Right cardiac atrium (tissue), 5 donors: Measurements from ENCODE around the gene PCBP3. TPM values are rescaled to one million over a fixed set of nuclear protein-coding genes. Genes with fewer than 3 reads are reported as not detected.

ENCODE experiments used
- ATAC-seq, 2 donors: fragments of 200-7000 bp; cut with Tn5 transposase; one replicate each; pipeline versions ENCODE4 v1.8.0 to v1.9.1; 2020; ENCODE audit warnings: moderate library complexity in 2 of 2, mild to moderate bottlenecking in 1 of 2
- DNase-seq, 3 donors: peaks; one replicate each; pipeline ENCODE4 v3.0.0-alpha.2; 2020
- H3K27ac ChIP-seq: one replicate; pipeline ENCODE4 v1.5.1; 2013; ENCODE audit warnings: mild to moderate bottlenecking, low read length, control low read depth, moderate library complexity
- H3K27me3 ChIP-seq: one replicate; pipeline ENCODE4 v1.6.1; 2013; ENCODE audit not compliant: control insufficient read depth, insufficient read depth
- H3K4me1 ChIP-seq: one replicate; pipeline ENCODE4 v1.6.1; 2013; ENCODE audit warnings: low read length; ENCODE audit not compliant: control insufficient read depth, insufficient read depth
- H3K4me3 ChIP-seq: one replicate; pipeline ENCODE4 v1.5.1; 2013; ENCODE audit warnings: low read length, control low read depth
- H3K9me3 ChIP-seq: one replicate; pipeline ENCODE4 v1.6.1; 2013; ENCODE audit warnings: low read length; ENCODE audit not compliant: control insufficient read depth
- WGBS: extraction: QIAGEN DNeasy Blood & Tissue Kit; methylation state at CpG from one replicate; pipeline ENCODE4 v1.1.7; 2013; 5-methylcytosine and 5-hydroxymethylcytosine counted together
- intact Hi-C, 4 donors: fragments of 100-400 bp; cut with DNase I; formaldehyde crosslinking; loops; one replicate each; pipeline versions ENCODE4 v1.11.0 to v1.14.0; 2022 to 2023
- polyA plus RNA-seq: library from polyadenylated mRNA; stranded (reverse); fragments of 200-250 nt; gene quantifications from one replicate; pipeline ENCODE4 v1.2.3, GENCODE V29; 2013
- total RNA-seq, 4 donors: library from RNA; stranded (reverse); fragmentation: NEBNext Ultra II Directional; extraction: Animal tissue kit (Norgen Biotek cat#: 25700); gene quantifications; one replicate each; pipeline ENCODE4 v1.2.1, GENCODE V29; 2021
- donor health status: healthy with polysubstance abuse.
- donor health status: DM: no; HTN: yes; CAD: no.
- donor health status: DM: no; HTN: no; CAD: no.
- donor health status: DM: no; HTN: yes; CAD: no; lungs with severe emphysema.
- donor health status: DM: yes; HTN: yes; CAD: no.

The PCBP3 gene
- total and polyA plus RNA-seq, 5 donors = 1.2 to 4.9 (median 3.4) TPM

DNA sequence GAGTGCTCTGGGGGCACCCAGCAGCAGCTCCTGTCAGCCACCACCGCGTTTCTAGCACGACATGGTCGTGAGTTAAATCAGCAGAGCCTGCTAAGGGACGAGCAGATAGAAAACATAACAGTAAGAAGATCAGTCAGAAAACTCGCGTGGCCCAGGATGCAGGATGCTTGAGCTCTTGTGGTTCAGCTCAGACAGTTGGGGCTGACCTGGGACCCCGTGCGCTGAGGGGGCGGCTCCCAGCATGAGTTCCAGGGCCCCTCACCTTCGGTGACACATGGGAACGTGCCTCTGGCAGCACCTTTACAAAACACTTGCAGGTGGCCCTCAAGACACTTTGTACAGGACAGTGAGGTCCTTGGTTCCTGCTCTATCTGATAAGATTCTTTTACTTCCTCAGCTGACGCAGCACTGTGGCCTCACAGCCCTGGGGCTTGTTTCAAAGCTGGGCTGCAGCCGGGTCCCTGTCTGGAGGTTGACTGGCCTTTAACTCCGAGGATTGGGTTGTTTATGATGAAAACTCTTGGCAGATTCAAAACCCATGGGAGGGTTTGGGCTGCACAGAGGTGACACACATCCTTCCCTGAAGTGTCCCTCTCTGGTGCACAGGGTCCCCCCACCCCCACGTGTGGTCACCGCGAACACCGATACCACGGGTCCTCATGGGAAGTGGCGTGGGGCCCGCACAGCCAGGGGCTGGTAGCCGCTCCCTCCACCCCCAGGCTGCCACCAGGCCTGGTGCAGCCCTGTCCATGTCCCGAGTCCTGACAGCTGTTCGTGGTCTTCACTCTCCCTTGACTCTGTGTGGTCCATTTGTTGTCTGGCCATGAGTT, 272.7 kb downstream of the PCBP3 start:
- intact Hi-C loops = loop anchor here in 1 of 4 donors (10.0 kb wide), 1 partner anchor 351 kb away; no protein-coding TSS in a partner anchor
- Histone ChIP-seq H3K9me3 (no peaks in the 10 kb centered on the region), H3K27me3 (no peaks in the 10 kb centered on the region), H3K4me3 (no peak overlapping the region), H3K4me1 (no peaks in the 10 kb centered on the region), H3K27ac (no peak overlapping the region)
- 72% methylated on average over 25 of the region's 25 CpGs for WGBS
- ATAC-seq (no peak), DNase-seq (peak in 1 of 3 donors; percentile 23)

DNA sequence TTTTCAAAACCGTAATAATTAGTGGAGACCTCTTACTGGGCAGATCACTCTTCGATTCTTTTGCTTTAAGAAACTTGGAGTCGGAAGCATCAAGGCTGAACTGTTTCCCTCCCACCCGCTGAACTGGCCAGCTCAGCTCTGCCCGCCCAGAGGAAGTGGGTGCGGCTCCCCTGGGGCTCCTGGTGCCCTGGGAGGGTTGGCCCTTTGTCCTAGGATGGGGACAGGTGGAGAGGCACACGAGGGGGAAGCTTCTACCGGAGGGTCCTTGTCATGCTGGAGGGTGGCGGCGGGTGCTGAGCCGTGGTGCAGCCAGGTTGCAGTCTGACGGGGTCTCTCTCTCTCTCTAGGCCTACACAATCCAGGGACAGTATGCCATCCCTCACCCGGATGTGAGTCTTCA, 273.7 kb downstream of the PCBP3 start:
- no peaks in the 10 kb centered on the region for H3K9me3 ChIP-seq
- no peaks in the 10 kb centered on the region for H3K4me1 ChIP-seq
- H3K4me3 ChIP-seq = no peak overlapping the region
- WGBS = 72% methylated on average over 13 of the region's 13 CpGs
- intact Hi-C loops = loop anchor here in 1 of 4 donors (10.0 kb wide), 1 partner anchor 352 kb away; no protein-coding TSS in a partner anchor
- DNase-seq = peak in 1 of 3 donors; percentile 51
- H3K27me3 ChIP-seq = no peaks in the 10 kb centered on the region
- ATAC-seq = no peak
- H3K27ac ChIP-seq = no peak overlapping the region

DNA sequence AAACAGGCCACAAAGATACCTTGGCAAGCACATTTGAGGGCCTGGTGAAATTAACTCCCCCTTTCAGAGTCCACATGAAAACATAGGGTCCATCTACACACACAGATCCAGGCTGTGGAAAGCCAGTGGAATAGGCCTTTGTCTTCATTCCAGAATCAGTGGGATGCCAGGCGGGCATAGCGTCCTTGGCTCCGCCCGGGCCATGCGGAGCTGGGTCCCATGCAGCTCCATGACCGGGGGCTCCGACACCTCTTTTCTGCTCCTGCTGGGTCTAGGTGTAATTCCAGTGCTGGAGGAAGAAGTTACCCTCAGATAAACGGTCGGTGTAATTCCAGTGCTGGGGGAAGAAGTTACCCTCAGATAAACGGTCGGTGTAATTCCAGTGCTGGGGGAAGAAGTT, 274.5 kb downstream of the PCBP3 start:
- Histone ChIP-seq H3K4me3 (no peak overlapping the region), H3K9me3 (no peaks in the 10 kb centered on the region), H3K4me1 (no peaks in the 10 kb centered on the region), H3K27ac (no peak overlapping the region), H3K27me3 (no peaks in the 10 kb centered on the region)
- ATAC-seq (no peak), DNase-seq (peak in 1 of 3 donors; percentile 10)
- WGBS = 83% methylated on average over 11 of the region's 11 CpGs
- intact Hi-C loops = loop anchor here in 1 of 4 donors (10.0 kb wide), 1 partner anchor 353 kb away; no protein-coding TSS in a partner anchor

DNA sequence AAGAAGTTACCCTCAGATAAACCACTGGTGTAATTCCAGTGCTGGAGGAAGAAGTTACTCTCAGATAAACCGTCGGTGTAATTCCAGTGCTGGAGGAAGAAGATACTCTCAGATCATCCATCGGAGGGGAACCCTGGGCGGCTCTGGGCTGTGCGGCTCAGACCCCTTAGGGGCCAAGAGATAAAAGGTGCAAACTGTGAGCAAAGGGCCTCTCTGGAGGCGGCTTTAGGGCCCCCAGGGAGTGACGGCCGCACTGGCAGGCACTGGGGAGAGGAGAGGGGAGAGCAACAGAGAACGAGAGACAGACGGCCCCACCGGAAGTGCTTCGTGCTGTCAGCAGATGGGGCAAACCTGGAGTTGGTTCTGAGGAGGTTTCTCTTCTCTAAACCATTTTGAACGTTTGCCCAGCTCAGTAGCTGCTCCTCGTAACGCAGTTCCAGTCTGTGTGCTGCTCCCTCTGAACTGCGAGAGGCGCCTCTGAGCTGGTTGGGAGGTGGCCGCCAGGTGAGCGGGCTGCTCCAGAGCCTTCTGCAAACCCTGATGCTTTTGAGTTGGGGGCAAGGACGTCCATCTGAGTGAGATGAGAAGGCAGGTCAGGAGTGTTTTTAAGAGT, 275.4 kb downstream of the PCBP3 start:
- Histone ChIP-seq H3K27ac (no peak overlapping the region), H3K9me3 (no peaks in the 10 kb centered on the region), H3K4me1 (no peaks in the 10 kb centered on the region), H3K27me3 (no peaks in the 10 kb centered on the region), H3K4me3 (no peak overlapping the region)
- 60% methylated on average over 20 of the region's 20 CpGs for WGBS
- intact Hi-C loops = loop anchor here in 1 of 4 donors (10.0 kb wide), 1 partner anchor 354 kb away; no protein-coding TSS in a partner anchor
- peak in 1 of 3 donors; percentile 33 for DNase-seq
- no peak for ATAC-seq

DNA sequence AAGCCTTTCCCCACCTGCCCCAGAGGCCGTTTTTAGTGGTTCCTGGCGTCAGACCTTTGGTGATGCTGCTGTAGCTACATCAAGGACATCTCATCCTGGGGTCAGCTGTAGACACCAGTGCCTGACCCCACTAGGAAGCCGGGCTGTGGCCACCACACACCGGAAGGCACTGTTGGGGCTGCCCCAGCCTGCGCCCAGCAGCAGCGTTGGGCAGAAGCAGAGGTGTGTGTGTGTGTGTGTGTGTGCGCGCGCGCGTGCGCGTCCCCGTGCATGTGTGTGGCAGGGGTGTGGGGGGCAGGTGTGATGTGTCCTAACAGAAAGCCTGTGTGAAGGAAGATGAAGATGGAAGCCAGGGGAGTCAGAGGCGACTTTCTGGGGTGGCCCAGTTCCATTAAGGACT, 276.1 kb downstream of the PCBP3 start:
- no peaks in the 10 kb centered on the region for H3K9me3 ChIP-seq
- no peaks in the 10 kb centered on the region for H3K27me3 ChIP-seq
- no peak overlapping the region for H3K4me3 ChIP-seq
- intact Hi-C loops = loop anchor here in 1 of 4 donors (10.0 kb wide), 1 partner anchor 355 kb away; no protein-coding TSS in a partner anchor
- DNase-seq (peak in 1 of 3 donors; percentile 38), ATAC-seq (no peak)
- WGBS = 79% methylated on average over 15 of the region's 15 CpGs
- H3K4me1 ChIP-seq = no peaks in the 10 kb centered on the region
- no peak overlapping the region for H3K27ac ChIP-seq

DNA sequence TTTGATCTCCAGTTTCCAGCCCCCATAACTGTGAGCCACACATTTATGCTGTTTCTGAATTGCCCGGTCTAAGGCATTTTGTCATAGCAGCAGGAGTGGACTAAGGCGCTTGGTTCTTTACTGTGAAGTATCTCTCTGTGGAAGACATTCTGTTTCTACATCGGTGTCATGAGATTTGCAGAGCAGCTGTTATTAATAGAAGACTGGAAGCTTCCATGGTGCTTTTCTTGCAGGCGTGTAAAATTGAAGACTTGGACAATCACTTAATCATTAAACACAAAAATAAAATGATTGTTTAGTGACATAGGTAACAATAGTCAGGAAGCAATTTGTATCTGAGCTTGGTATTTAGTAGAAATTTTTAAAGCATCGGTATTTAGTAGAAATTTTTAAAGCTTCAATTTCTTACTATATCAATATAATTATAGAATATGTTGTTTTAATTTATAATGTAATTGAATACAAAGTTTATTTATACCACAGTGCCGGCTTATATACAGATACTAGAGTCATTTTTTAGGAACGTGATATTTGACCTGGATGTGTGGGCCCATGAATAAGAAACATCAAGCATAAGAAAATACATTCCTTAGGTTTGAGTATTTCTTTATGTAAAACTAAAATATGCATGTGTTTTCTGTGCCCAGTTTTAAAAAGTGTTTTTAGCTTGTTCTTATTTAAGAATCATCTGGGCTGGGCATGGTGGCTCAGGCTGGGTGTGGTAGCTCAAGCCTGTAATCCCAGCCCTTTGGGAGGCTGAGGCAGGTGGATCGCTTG, 277.5 kb downstream of the PCBP3 start:
- Histone ChIP-seq H3K4me1 (no peaks in the 10 kb centered on the region), H3K9me3 (no peaks in the 10 kb centered on the region), H3K4me3 (no peak overlapping the region), H3K27me3 (no peaks in the 10 kb centered on the region), H3K27ac (no peak overlapping the region)
- intact Hi-C loops = loop anchor here in 1 of 4 donors (10.0 kb wide), 1 partner anchor 366 kb away; no protein-coding TSS in a partner anchor
- DNase-seq = no peak
- WGBS = 91% methylated on average over 8 of the region's 8 CpGs
- ATAC-seq = no peak

DNA sequence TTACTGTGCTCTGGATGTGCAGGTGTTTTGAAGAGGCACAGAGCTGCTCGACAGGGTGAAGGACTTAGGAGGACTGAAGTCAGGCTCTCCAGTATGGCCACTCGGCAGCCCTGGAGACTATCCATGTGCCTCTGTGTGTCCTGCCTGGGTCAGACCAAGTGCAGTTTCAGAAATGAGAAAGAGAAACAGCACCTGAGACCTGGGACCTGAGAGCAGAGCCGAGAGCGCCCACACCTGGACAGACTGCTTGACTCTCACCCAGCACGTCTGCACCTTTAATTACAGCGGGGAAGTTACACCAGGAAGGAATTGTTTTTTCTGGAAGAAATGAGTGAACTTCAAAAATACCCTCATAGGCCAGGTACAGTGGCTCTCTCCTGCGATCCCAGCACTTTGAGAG, 278.4 kb downstream of the PCBP3 start:
- peak in 1 of 3 donors; percentile 24 for DNase-seq

DNA sequence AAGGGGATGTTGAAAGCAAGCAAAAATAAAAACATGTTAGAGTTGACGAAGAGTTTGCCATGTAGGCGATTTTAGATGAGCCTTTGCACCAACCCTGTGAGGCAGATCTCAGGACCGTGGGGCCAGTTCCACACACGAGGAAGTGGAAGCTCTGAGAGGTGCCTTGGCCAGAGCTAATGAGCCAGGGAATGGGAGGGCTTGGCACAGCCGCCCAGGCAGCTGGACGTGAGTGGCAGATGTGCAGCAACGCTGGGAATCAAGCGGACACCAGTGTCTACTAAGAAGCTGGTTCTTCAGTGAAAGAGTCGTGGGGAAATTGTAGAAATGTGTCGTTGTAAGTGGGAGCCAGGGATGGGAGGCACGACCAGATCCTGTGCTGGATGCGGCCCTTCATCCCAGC, 279.1 kb downstream of the PCBP3 start:
- no peak overlapping the region for H3K27ac ChIP-seq
- no peak overlapping the region for H3K4me3 ChIP-seq
- no peak for DNase-seq
- H3K4me1 ChIP-seq = no peaks in the 10 kb centered on the region
- no peaks in the 10 kb centered on the region for H3K9me3 ChIP-seq
- intact Hi-C loops = loop anchor here in 1 of 4 donors (10.0 kb wide), 1 partner anchor 368 kb away; no protein-coding TSS in a partner anchor
- H3K27me3 ChIP-seq = no peaks in the 10 kb centered on the region
- ATAC-seq = peak in 1 of 2 donors; percentile 8
- WGBS = 78% methylated on average over 12 of the region's 12 CpGs

More for the DNA sequence above, 278.4 kb downstream of the PCBP3 start:
- Histone ChIP-seq H3K27ac (no peak overlapping the region), H3K4me1 (no peaks in the 10 kb centered on the region), H3K9me3 (no peaks in the 10 kb centered on the region), H3K27me3 (no peaks in the 10 kb centered on the region), H3K4me3 (no peak overlapping the region)
- no peak for ATAC-seq
- intact Hi-C loops = loop anchor here in 1 of 4 donors (10.0 kb wide), 1 partner anchor 367 kb away; no protein-coding TSS in a partner anchor
- 77% methylated on average over 7 of the region's 7 CpGs for WGBS

DNA sequence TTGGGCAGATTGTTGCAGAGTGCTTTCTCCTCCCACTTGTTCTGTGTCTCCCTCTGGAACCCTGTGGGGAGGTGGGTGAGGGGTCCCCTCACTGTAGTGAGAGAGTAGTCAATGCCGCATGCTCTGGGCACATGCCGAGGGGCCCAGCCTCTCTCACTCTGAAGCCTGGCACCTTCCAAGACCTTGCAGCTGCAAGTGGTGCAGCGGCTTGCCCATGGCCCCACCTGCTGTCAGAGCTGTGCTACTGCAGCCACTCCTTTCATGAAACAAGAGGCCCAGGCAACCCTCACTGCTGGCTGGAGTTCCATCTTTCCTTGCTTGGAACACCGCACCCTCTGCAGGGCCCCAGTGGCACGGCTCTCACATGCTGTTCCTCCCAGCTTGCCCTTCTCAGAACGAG, 279.6 kb downstream of the PCBP3 start:
- H3K4me3 ChIP-seq = no peak overlapping the region
- ATAC-seq (peak; percentile 87), DNase-seq (peak; percentile 76 to 92 (median 89))
- H3K27ac ChIP-seq = no peak overlapping the region
- intact Hi-C loops = loop anchor here in 1 of 4 donors (10.0 kb wide), 1 partner anchor 368 kb away; no protein-coding TSS in a partner anchor
- no peaks in the 10 kb centered on the region for H3K4me1 ChIP-seq
- WGBS = 19% methylated on average over 6 of the region's 6 CpGs
- H3K27me3 ChIP-seq = no peaks in the 10 kb centered on the region
- no peaks in the 10 kb centered on the region for H3K9me3 ChIP-seq

DNA sequence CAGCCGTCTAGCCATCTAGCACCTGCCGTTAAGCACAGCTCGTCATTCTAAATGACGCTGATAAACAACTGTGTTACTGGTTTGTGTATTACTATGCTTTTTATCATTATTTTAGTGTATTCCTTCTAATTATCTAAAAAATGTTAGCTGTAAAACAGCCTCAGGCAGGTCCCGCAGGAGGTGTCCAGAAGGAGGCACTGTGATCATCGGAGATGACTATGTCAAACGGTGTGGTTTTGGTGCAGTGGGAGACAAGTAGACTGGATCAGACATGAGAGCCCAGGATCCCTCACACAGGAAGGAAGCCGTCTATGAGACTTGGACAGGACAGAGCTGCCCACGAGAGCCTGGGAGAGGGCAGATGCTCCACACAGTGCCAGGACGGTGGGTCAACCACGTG, 282.8 kb downstream of the PCBP3 start:
- ATAC-seq = no peak
- Histone ChIP-seq H3K9me3 (no peaks in the 10 kb centered on the region), H3K4me3 (no peak overlapping the region), H3K4me1 (no peaks in the 10 kb centered on the region), H3K27ac (no peak overlapping the region), H3K27me3 (no peaks in the 10 kb centered on the region)
- WGBS = 64% methylated on average over 11 of the region's 11 CpGs
- intact Hi-C loops = loop anchor here in 1 of 4 donors (10.0 kb wide), 1 partner anchor 371 kb away; no protein-coding TSS in a partner anchor
- peak in 1 of 3 donors; percentile 10 for DNase-seq
